AG04450 (cell line): ENCODE results near the gene PRL. TPM values are rescaled to one million over a fixed set of nuclear protein-coding genes. Genes with fewer than 3 reads are reported as not detected.

Experiments used
- CTCF ChIA-PET: fragments of 300-600, 350-600 bp; formaldehyde crosslinking; extraction: SDS; loops from one replicate; lab custom pipeline; 2022; ENCODE audit warnings: antibody characterized with exemption, inconsistent platforms; lab: Charles Lee
- POLR2A ChIA-PET: fragments of 350-600 bp; formaldehyde crosslinking; extraction: SDS; loops from one replicate; lab custom pipeline; 2021; ENCODE audit warnings: antibody characterized with exemption, inconsistent platforms; lab: Yijun Ruan, JAX
- DNase-seq: peaks from one replicate; pipeline ENCODE4 v3.0.0-alpha.2; 2011; ENCODE audit warnings: low read depth, low spot score
- H3K27ac ChIP-seq: one replicate; pipeline ENCODE4 v1.5.1; 2012; ENCODE audit warnings: low read depth, low read length, control low read depth
- H3K27me3 ChIP-seq: one replicate; pipeline ENCODE4 v1.6.0; 2012; ENCODE audit warnings: low read length; ENCODE audit not compliant: control insufficient read depth, insufficient read depth
- H3K4me3 ChIP-seq: 2 replicates; pipeline ENCODE4 v1.5.1; 2011; ENCODE audit warnings: mild to moderate bottlenecking, low read depth, low read length, control low read depth
- H3K9me3 ChIP-seq: 2 replicates; pipeline ENCODE4 v1.5.1; 2012; ENCODE audit warnings: low read length; ENCODE audit not compliant: control insufficient read depth, insufficient read depth
- CTCF ChIP-seq: IDR thresholded peaks from 2 replicates; pipeline ENCODE4 v1.5.1; 2011; ENCODE audit warnings: low read depth, low read length, control low read depth, inconsistent platforms
- polyA plus RNA-seq: library from polyadenylated mRNA; depleted of rRNA; stranded (reverse); fragments of >200 nt; gene quantifications from 2 replicates; pipeline ENCODE4 v1.2.3, GENCODE V29; 2011

PRL gene
- polyA plus RNA-seq, 1 experiment: not detected

GRCh38 chr6:22263748-22264147 lies 33.1 kb downstream of the PRL start:
- no peak for DNase-seq
- Histone ChIP-seq H3K9me3 (no peaks in the 10 kb centered on the region), H3K27ac (no peak overlapping the region), H3K27me3 (no peaks in the 10 kb centered on the region), H3K4me3 (no peak overlapping the region)
- ChIA-PET POLR2A (no interaction called here), CTCF (no interaction called here)
- no peak for TF ChIP-seq CTCF

- CTCF ChIA-PET: no interaction called here
- Histone ChIP-seq H3K9me3 (no peaks in the 10 kb centered on the region; the same call in 1 of the 2 replicates), H3K27ac (no peak overlapping the region), H3K4me3 (no peak overlapping the region), H3K27me3 (no peaks in the 10 kb centered on the region)
- no peak for TF ChIP-seq CTCF
- POLR2A ChIA-PET: no interaction called here
- no peak for DNase-seq
These were observed 42.0 kb downstream of the PRL start for GRCh38 chr6:22254886-22255285.

- DNase-seq: no peak
- Histone ChIP-seq H3K4me3 (no peak overlapping the region), H3K27ac (no peak overlapping the region), H3K27me3 (no peaks in the 10 kb centered on the region), H3K9me3 (no peaks in the 10 kb centered on the region; the same call in 1 of the 2 replicates)
- no peak for TF ChIP-seq CTCF
- CTCF ChIA-PET: no interaction called here
- POLR2A ChIA-PET: no interaction called here
These were observed 42.7 kb downstream of the PRL start for GRCh38 chr6:22253955-22254655.

GRCh38 chr6:22251348-22251747 lies 45.5 kb downstream of the PRL start:
- no peak overlapping the region for H3K27ac ChIP-seq
- CTCF ChIA-PET: interaction anchor here (0.5 kb wide), 1 partner anchor 752 kb away, joined by 4 read pairs; no protein-coding TSS in a partner anchor

More at GRCh38 chr6:22251348-22251747, 45.5 kb downstream of the PRL start:
- H3K9me3 ChIP-seq: no peaks in the 10 kb centered on the region
- no peak overlapping the region for H3K4me3 ChIP-seq
- H3K27me3 ChIP-seq: no peaks in the 10 kb centered on the region
- no peak for DNase-seq
- TF ChIP-seq CTCF: no peak
- POLR2A ChIA-PET: no interaction called here
